Stomach (tissue), 9 donors: ENCODE measurements around the gene GEMIN7. TPM values are rescaled to one million over a fixed set of nuclear protein-coding genes. Genes with fewer than 3 reads are reported as not detected.

ENCODE experiments used
- DNase-seq, 2 donors: peaks; one replicate each; pipeline versions ENCODE4 v3.0.0 to v3.0.0-alpha.2; 2013 to 2019
- H3K27ac ChIP-seq, 5 donors: fragments of 200-600 bp in 4 of 5; sonication (generic) in 4 of 5; one replicate each; pipeline ENCODE4 v1.5.1; 2013 to 2019; ENCODE audit warnings: mild to moderate bottlenecking in 1 of 5, moderate library complexity in 1 of 5
- H3K27me3 ChIP-seq, 3 donors: fragments of 200-600 bp; sonication (generic); one replicate each; pipeline ENCODE4 v1.5.1; 2017 to 2019; ENCODE audit warnings: mixed run types in 1 of 3
- H3K36me3 ChIP-seq, 4 donors: fragments of 200-600 bp; sonication (generic); 1 replicate in 3 of 4; 2 replicates in 1 of 4; pipeline ENCODE4 v1.5.1; 2016 to 2019
- H3K4me1 ChIP-seq, 4 donors: fragments of 200-600 bp; sonication (generic); one replicate each; pipeline ENCODE4 v1.5.1; 2016 to 2019
- H3K4me3 ChIP-seq, 4 donors: fragments of 200-600 bp; sonication (generic) in 3 of 4; one replicate each; pipeline ENCODE4 v1.5.1; 2016 to 2019; ENCODE audit warnings: mild to moderate bottlenecking in 1 of 4
- H3K9me3 ChIP-seq, 4 donors: fragments of 200-600 bp; sonication (generic); one replicate each; pipeline ENCODE4 v1.5.1; 2016 to 2019
- EP300 ChIP-seq: sonication (generic); formaldehyde crosslinking; IDR thresholded peaks from one replicate; pipeline ENCODE4 v1.6.1; 2017; ENCODE audit warnings: antibody characterized with exemption
- POLR2A ChIP-seq, 4 donors: fragments of 450-650 bp; IDR thresholded peaks; one replicate each; pipeline ENCODE4 v1.6.1; 2016; ENCODE audit warnings: antibody characterized with exemption in 4 of 4, control low read depth in 2 of 4, mild to moderate bottlenecking in 1 of 4, moderate library complexity in 1 of 4
- POLR2AphosphoS5 ChIP-seq, 3 donors: sonication (generic); formaldehyde crosslinking; IDR thresholded peaks; one replicate each; pipeline ENCODE4 v1.6.1; 2016; ENCODE audit warnings: antibody characterized with exemption in 3 of 3
- WGBS, 5 donors: extraction: QIAGEN DNeasy Blood & Tissue Kit in 3 of 5; methylation state at CpG; one replicate each; pipeline versions ENCODE4 v1.1.5 to v1.1.7; 2013 to 2018; 5-methylcytosine and 5-hydroxymethylcytosine counted together
- intact Hi-C: fragments of 100-400 bp; cut with DNase I; formaldehyde crosslinking; loops from one replicate; pipeline ENCODE4 v1.15.1; 2023; ENCODE audit warnings: low total_unique reads
- polyA plus RNA-seq, 3 donors: library from polyadenylated mRNA; stranded (reverse); fragments of 200-250 nt; gene quantifications; one replicate each; pipeline ENCODE4 v1.2.3, GENCODE V29; 2013
- total RNA-seq, 5 donors: library from RNA; depleted of rRNA; stranded (reverse); fragments of >200 nt; gene quantifications; one replicate each; pipeline versions ENCODE4 v1.1.0 to v1.2.3, GENCODE V29; 2014 to 2016
- TF ChIP-seq, protein P1 (sequence below), 7 experiments: fragments of 450-650 bp in 4 of 7; fragments of 200-600 bp in 3 of 7; sonication (generic) in 3 of 7; IDR thresholded peaks; one replicate each; pipeline ENCODE4 v1.5.1; 2016 to 2019; ENCODE audit warnings: antibody characterized with exemption in 7 of 7, control low read depth in 2 of 7, mild to moderate bottlenecking in 1 of 7
- donor health status: healthy with polysubstance abuse.
- donor health status: Bipolar disorder and iron deficiency.
- donor health status: healthy.

Gene GEMIN7
- total and polyA plus RNA-seq, 8 donors, result 1.8 to 107 (median 25.3) TPM

DNA sequence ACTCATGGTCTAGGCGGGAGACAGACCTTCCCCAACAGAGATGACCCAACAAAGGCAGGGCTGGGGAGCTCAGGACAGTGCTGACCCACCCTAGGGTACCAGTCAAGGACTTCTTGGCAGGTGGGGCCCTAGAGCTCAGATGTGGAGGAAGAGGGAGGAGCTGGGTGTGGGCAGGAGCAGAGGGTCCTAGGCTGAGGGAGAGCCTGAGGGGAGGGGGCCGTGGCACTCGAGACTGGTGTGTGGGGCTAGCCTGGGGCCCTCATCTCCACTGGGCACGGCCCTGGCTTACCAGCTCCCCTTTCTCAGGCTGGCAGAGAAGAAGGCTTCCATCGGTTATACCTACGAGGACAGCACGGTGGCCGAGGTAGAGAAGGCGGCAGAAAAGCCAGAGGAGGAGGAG lies 21.6 kb upstream of the GEMIN7 start:
- no peak overlapping the region for H3K4me3 ChIP-seq

DNA sequence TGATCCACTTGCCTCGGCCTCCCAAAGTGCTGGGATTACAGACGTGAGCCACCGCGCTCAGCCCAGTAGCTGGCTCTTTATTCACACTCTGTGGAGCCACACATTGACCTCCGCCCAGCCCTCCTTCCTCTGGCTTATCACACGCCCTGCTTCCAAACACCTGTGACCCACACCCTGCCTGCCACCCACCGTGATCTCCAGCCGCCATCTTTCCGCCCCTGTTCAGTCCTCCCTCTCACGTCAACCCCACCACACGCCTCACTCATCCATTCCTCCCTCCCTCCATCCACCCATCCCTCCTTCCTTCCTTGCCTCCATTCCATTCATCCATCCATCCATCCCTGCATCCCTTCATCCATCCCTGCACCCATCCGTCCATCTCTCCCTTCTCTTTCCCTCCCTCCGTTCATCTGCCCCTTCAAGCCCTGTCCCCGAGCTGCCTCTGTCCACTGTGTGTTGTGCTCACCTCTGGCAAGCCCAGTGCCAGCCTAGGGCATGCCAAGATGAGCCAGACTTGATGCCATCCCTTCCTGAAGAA lies 20.4 kb upstream of the GEMIN7 start:
- DNase-seq, result no peak
- Histone ChIP-seq H3K36me3 (peaks cover 92 to 100% (median 100%) of the 10 kb centered on the region in 4 donors), H3K27ac (no peak overlapping the region), H3K4me3 (no peak overlapping the region), H3K9me3 (no peaks in the 10 kb centered on the region), H3K4me1 (peaks cover 0 to 18% (median 9%) of the 10 kb centered on the region in 4 donors), H3K27me3 (no peaks in the 10 kb centered on the region)
- WGBS, 5 donors, result 69 to 86% (median 79%) methylated on average over 12 to 14 of the region's 14 CpGs
- no peak for TF ChIP-seq POLR2AphosphoS5 (IDR thresholded peaks at IDR 0.05)
- no peak for TF ChIP-seq EP300
- no peak for TF ChIP-seq POLR2A (IDR thresholded peaks at IDR 0.05)
- TF ChIP-seq, protein P1, sequence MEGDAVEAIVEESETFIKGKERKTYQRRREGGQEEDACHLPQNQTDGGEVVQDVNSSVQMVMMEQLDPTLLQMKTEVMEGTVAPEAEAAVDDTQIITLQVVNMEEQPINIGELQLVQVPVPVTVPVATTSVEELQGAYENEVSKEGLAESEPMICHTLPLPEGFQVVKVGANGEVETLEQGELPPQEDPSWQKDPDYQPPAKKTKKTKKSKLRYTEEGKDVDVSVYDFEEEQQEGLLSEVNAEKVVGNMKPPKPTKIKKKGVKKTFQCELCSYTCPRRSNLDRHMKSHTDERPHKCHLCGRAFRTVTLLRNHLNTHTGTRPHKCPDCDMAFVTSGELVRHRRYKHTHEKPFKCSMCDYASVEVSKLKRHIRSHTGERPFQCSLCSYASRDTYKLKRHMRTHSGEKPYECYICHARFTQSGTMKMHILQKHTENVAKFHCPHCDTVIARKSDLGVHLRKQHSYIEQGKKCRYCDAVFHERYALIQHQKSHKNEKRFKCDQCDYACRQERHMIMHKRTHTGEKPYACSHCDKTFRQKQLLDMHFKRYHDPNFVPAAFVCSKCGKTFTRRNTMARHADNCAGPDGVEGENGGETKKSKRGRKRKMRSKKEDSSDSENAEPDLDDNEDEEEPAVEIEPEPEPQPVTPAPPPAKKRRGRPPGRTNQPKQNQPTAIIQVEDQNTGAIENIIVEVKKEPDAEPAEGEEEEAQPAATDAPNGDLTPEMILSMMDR (IDR thresholded peaks at IDR 0.05), result no peak
- intact Hi-C loops, result no loop called here

More for the DNA sequence above, 21.6 kb upstream of the GEMIN7 start:
- H3K27ac ChIP-seq, result peak overlapping the region in 1 of 5 donors; percentile 1
- H3K27me3 ChIP-seq, result no peaks in the 10 kb centered on the region
- intact Hi-C loops, result no loop called here
- TF ChIP-seq POLR2AphosphoS5 (IDR thresholded peaks at IDR 0.05) (no peak), POLR2A (IDR thresholded peaks at IDR 0.05) (no peak), EP300 (no peak)
- TF ChIP-seq, protein P1 (IDR thresholded peaks at IDR 0.05), result no peak
- WGBS, 5 donors, result 86 to 93% (median 91%) methylated on average over 9 of the region's 9 CpGs
- peaks cover 6 to 31% (median 21%) of the 10 kb centered on the region in 4 donors for H3K4me1 ChIP-seq
- DNase-seq, result no peak
- no peaks in the 10 kb centered on the region for H3K9me3 ChIP-seq
- H3K36me3 ChIP-seq, result peaks cover 95 to 100% (median 100%) of the 10 kb centered on the region in 4 donors

DNA sequence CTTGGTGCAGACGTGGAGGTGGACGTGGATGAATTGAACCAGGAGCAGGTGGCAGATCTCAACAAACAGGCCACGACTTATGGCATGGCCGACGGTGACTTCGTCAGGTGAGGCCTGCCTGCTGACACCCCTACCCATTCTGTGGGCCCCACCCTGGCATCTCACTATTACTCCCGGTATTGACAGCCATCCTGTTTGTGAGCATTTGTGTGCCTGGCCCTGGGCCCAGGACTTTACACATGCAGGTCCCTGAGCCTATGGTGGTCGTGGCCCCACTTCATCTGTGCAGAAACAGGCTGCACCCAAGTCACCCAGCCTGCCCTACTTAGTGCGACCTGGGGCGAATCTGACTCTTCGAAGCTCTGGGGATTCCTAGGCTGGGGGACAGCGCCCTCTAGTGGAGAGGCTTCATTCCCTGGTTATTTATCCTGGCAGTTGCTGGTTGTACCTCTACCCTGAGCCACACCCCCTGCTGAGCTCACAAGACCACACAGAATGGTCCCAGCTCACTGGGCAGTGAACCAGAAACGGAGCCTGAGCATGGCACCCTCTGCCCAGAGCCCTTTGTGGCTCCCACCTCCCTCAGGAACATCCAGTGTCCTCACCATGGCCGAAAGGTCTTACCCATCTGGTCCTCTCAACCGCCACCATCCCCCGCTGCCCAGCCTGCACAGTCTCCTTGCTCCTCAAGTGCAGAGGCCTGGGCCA lies 19.6 kb upstream of the GEMIN7 start:
- DNase-seq, result peak; percentile 89 to 91
- WGBS, 5 donors, result 43 to 54% (median 51%) methylated on average over 16 of the region's 16 CpGs
- H3K4me3 ChIP-seq, result no peak overlapping the region
- H3K4me1 ChIP-seq, result peaks cover 0 to 11% (median 3%) of the 10 kb centered on the region in 4 donors
- H3K9me3 ChIP-seq, result no peaks in the 10 kb centered on the region
- no peak overlapping the region for H3K27ac ChIP-seq
- no peaks in the 10 kb centered on the region for H3K27me3 ChIP-seq
- H3K36me3 ChIP-seq, result peaks cover 92 to 100% (median 100%) of the 10 kb centered on the region in 4 donors
- intact Hi-C loops, result no loop called here
- peak in 1 of 3 donors; percentile 43 for TF ChIP-seq POLR2AphosphoS5 (IDR thresholded peaks at IDR 0.05)
- TF ChIP-seq POLR2A (IDR thresholded peaks at IDR 0.05), result no peak
- TF ChIP-seq, protein P1 (IDR thresholded peaks at IDR 0.05), result peak in 6 of 7 experiments; percentile 14 to 97 (median 87)
- TF ChIP-seq EP300, result no peak

DNA sequence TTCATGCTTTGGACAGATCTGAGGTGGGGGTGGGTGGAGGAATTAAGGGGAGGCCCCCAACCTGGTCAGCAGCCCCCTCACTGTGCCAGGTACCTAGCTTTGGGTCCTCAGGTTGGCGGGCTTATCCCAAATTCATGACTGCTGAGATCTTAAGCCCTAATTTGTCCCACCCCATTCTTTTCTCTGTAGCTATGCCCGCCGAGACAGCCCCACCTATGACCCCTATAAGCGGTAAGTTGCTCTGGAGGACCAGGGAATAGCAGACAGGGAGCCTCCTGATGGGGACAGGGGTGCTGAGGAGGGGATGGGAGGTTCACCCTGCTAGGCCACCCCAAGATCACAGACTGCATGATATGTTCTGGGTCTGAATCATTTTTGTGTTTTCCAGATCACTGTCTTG lies 17.1 kb upstream of the GEMIN7 start:
- intact Hi-C loops, result no loop called here
- Histone ChIP-seq H3K27me3 (no peaks in the 10 kb centered on the region), H3K9me3 (no peaks in the 10 kb centered on the region), H3K4me1 (peaks cover 0 to 10% (median 3%) of the 10 kb centered on the region in 4 donors), H3K36me3 (peaks cover 90 to 100% (median 99%) of the 10 kb centered on the region in 4 donors), H3K4me3 (no peak overlapping the region), H3K27ac (no peak overlapping the region)
- 90 to 100% (median 95%) methylated on average over 3 to 4 of the region's 4 CpGs for WGBS, 5 donors
- DNase-seq, result no peak
- TF ChIP-seq EP300, result no peak
- TF ChIP-seq POLR2AphosphoS5 (IDR thresholded peaks at IDR 0.05), result no peak
- TF ChIP-seq POLR2A (IDR thresholded peaks at IDR 0.05), result no peak
- TF ChIP-seq, protein P1 (IDR thresholded peaks at IDR 0.05), result no peak
